Ishikawa (cell line): ENCODE data around the gene CSAD.

Experiments used
- CREB1 ChIP-seq: IDR thresholded peaks from 2 replicates; pipeline ENCODE4 v1.6.1; 2012; ENCODE audit warnings: low read depth
- EGR1 ChIP-seq: IDR thresholded peaks from 2 replicates; pipeline ENCODE4 v1.6.1; 2012
- EP300 ChIP-seq: IDR thresholded peaks from 2 replicates; pipeline ENCODE4 v1.6.1; 2012; ENCODE audit warnings: borderline replicate concordance
- RAD21 ChIP-seq: IDR thresholded peaks from 2 replicates; pipeline ENCODE4 v1.6.1; 2012; ENCODE audit warnings: low read depth
- TEAD4 ChIP-seq: IDR thresholded peaks from 2 replicates; pipeline ENCODE4 v1.6.1; 2012

DNA sequence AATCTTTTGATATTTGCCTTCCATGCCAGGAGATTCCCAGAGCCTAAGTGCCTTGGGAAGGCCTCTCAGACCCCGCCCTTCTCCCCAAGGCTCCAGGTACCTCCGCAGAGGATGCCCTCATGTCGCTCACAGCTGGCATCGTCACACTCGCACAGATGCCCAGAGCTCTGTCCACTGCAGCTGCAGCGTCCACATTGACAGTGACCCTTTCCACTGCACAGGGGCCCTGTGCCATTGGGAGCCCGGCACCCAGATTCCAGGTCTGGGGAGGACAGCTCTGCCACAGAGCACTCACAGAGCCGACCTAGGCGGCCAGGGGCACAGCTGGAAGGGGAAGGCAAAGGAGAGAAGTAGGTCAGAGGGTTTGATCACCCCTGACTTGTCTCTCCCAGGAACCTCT is 12.3 kb upstream of the CSAD start:
- TF ChIP-seq TEAD4, result no peak
- no peak for TF ChIP-seq RAD21
- TF ChIP-seq EP300, result no peak
- no peak for TF ChIP-seq EGR1
- TF ChIP-seq CREB1, result no peak
